GM21526 (cell line): ENCODE measurements around the gene SPATA2L.

Experiments used
- ATAC-seq: cut with Tn5 transposase; IDR thresholded peaks from one replicate; pipeline ENCODE4 v1.9.1; 2021; ENCODE audit warnings: moderate library complexity; ENCODE audit not compliant: unreplicated experiment, low FRiP score

SPATA2L gene, protein sequence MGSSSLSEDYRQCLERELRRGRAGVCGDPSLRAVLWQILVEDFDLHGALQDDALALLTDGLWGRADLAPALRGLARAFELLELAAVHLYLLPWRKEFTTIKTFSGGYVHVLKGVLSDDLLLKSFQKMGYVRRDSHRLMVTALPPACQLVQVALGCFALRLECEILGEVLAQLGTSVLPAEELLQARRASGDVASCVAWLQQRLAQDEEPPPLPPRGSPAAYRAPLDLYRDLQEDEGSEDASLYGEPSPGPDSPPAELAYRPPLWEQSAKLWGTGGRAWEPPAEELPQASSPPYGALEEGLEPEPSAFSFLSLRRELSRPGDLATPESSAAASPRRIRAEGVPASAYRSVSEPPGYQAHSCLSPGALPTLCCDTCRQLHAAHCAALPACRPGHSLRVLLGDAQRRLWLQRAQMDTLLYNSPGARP

GRCh38 chr16:89701425-89702406 is at the start of gene SPATA2L:
Gene SPATA2L, minus strand, starts transcription at chr16:89701705. Its CDS starts 473 bp downstream, at chr16:89701232.
- ATAC-seq, result peak; percentile 47

- no peak for ATAC-seq
Observed at GRCh38 chr16:89749637-89750036, 48.1 kb upstream of the SPATA2L start.

DNA sequence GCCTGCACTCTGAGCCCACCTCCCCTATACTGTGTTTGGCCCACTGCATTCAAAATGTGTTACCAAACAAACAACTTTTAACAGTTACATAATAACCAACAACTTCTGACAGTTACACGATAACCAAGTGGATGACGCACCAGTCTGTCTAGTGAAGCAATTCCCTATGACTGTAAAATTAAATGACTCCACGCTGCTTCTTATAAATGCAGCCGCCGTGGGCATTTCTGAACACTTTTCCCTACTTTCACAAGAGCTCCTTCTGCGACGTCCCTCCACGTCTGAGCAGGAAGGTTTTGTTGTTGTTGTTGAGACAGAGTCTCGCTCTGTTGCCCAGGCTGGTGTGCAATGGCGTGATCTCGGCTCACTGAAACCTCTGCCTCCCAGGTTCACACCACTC is 47.4 kb upstream of the SPATA2L start:
- ATAC-seq, result no peak

DNA sequence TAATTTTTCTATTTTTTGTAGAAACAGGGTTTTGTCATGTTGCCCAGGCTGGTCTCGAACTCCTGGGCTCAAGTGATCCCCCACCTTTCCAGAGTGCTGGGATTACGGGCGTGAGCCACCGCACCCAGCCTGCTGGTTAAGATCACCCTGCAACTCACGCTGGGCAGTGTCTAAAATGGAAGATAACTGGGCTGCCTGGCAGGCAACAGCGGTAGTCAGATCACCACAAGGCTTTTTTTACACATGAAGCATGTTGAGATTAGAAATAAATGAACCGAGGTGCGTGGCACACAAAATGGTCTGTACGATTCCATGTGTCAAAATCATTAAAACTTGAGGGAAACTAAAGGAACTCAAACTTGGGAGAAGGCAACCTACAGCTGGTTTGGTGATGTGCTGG is 46.6 kb upstream of the SPATA2L start:
- ATAC-seq, result no peak

- ATAC-seq, result no peak
Observed at GRCh38 chr16:89746043-89746442, 44.5 kb upstream of the SPATA2L start.

- no peak for ATAC-seq
Observed at GRCh38 chr16:89744813-89745212, 43.3 kb upstream of the SPATA2L start.

- ATAC-seq, result no peak
Observed at GRCh38 chr16:89742948-89743347, 41.4 kb upstream of the SPATA2L start.

- ATAC-seq, result no peak
Observed at GRCh38 chr16:89741342-89742014, 40.0 kb upstream of the SPATA2L start.

- no peak for ATAC-seq
Observed at GRCh38 chr16:89739383-89739782, 37.9 kb upstream of the SPATA2L start.

- no peak for ATAC-seq
Observed at GRCh38 chr16:89738538-89739317, 37.2 kb upstream of the SPATA2L start.

- no peak for ATAC-seq
Observed at GRCh38 chr16:89738072-89738377, 36.5 kb upstream of the SPATA2L start.

DNA sequence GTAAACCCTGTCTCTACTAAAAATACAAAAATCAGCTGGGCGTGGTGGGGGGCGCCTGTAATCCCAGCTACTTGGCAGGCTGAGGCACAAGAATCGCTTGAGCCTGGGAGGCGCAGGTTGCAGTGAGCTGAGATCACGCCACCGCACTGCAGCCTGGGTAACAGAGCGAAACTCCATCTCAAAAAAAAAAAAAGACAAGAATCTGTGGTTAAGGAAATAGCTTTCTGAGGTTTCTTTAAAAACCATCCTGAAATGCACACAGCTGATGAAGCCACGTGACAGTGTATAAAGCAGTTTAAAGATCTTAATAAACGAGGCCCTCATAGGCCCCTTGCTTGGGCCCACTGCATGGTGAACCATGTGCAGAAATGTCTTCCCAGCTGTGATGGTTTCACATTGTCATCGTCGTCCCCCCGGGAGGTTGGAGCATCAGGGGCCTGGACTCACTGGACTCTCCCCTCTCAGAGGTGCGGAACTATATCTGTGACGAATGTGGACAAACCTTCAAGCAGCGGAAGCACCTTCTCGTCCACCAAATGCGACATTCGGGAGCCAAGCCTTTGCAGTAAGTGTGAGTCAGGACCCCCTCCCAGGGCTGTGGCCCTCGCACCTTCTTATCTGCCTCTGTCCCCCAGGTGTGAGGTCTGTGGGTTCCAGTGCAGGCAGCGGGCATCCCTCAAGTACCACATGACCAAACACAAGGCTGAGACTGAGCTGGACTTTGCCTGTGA is 36.0 kb upstream of the SPATA2L start:
- no peak for ATAC-seq

DNA sequence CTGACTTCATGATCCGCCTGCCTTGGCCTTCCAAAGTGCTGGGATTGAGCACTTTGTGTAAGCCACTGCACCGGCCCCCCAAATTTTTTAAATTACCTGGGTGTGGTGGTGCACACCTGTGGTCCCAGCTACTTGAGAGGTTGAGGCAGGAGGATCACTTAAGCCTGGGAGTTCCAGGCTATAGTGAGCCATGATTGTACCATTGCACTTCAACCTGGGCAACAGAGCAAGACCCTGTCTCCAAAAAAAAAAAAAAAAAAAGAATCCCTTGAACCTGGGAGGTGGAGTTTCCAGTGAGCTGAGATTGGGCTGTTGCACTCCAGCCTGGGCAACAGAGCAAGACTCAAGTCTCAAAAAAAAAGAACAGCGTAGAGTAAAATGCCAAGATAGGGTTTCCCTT is 35.0 kb upstream of the SPATA2L start:
- ATAC-seq, result no peak

- no peak for ATAC-seq
Observed at GRCh38 chr16:89733792-89734191, 32.3 kb upstream of the SPATA2L start.

DNA sequence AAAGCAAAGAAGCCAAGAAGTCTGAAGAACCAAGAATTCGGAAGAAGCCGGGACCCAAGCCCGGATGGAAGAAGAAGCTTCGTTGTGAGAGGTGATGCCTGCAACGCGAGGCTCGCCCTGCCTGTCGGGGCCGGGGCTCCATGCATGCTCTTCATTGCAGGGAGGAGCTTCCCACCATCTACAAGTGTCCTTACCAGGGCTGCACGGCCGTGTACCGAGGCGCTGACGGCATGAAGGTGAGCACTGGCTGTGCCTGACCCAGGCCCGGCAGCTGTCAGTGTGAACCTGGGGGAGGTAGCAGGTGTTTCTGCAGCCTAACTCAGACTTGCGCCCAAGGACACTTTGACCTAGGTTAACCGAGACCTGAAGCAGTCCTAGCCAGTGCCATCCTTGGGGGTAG is 31.8 kb upstream of the SPATA2L start:
- ATAC-seq, result no peak

- no peak for ATAC-seq
Observed at GRCh38 chr16:89732918-89733242, 31.4 kb upstream of the SPATA2L start.

GRCh38 chr16:89732142-89732917 is 30.8 kb upstream of the SPATA2L start:
- ATAC-seq, result no peak

DNA sequence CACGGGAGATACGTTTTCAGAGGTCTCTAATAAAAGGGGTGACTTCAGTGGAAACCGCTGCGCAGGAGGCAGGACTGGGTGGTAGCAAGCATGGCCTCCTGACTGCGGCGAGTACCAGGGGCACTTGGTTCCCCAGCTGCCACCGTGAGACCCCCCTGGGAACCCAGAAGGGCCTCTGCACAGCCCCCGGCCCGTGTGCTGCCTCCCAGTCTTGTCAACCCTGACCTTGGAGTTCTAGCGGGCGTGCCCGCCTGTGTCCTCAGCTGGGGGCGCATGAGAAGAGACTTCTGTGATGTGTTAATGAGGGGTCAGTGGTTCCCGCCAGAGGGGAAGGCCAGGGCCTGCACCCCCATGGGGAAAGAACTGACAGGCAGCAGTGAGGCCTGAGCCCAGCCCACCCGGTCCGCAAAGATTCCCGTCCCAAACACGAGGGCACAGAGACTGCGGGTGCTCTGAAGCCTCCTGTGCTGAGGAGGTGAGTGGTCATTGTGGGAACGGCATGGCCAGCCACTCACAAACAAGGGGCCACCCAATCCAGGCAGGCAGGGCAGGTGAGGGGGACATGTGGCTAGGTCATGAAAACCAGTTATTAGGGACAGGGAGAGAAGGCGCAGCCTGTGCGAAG is 29.2 kb upstream of the SPATA2L start:
- no peak for ATAC-seq
